RWPE1 (cell line): ENCODE measurements around the gene CYP19A1.

Experiments used
- CTCF ChIA-PET: fragments of 350-600 bp; sonication (Branson Sonifier 250); formaldehyde crosslinking; extraction: SDS; loops from one replicate; lab custom pipeline; 2021; lab: Yijun Ruan, JAX
- POLR2A ChIA-PET: fragments of 400-600 bp; formaldehyde crosslinking; extraction: SDS; loops from one replicate; lab custom pipeline; 2020; ENCODE audit warnings: antibody characterized with exemption; ENCODE audit not compliant: low non-redundant PET; lab: Yijun Ruan, JAX
- DNase-seq: peaks from one replicate; pipeline ENCODE4 v3.0.0; 2012; ENCODE audit warnings: low spot score
- H3K27ac ChIP-seq: fragments of 450-650 bp; 2 replicates; pipeline ENCODE4 v1.5.1; 2017
- CTCF ChIP-seq: fragments of 450-650 bp; conservative IDR thresholded peaks from 2 replicates; pipeline ENCODE4 v1.5.1; 2017; ENCODE audit warnings: low read depth, mild to moderate bottlenecking

CYP19A1 gene

DNA sequence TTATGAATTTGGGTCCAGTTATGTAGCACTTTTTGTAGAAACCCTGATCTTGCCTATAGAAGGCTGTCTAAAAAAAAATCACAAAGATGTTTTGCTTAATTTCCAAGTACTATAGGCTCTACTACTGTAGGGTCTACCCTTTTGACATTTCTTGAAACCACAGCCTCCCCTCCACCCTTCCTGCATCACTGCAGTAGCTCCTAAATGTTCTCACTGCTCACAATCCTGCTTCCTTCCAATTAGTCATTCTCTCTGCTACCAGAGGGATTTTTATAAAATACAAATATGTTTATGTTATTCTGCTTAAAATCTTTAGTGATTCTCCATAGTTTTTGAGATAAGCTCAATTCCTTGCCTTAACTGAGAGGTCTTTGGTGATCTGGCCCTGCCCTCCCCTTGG, 114.0 kb downstream of the CYP19A1 start:
- CTCF ChIA-PET, result no interaction called here
- TF ChIP-seq CTCF, result no peak
- POLR2A ChIA-PET, result no interaction called here
- H3K27ac ChIP-seq, result no peak overlapping the region
- no peak for DNase-seq

- ChIA-PET CTCF (no interaction called here), POLR2A (no interaction called here)
- no peak for DNase-seq
- no peak overlapping the region for H3K27ac ChIP-seq
- no peak for TF ChIP-seq CTCF
Measured at GRCh38 chr15:51223771-51224229, 114.6 kb downstream of the CYP19A1 start.

- TF ChIP-seq CTCF, result no peak
- H3K27ac ChIP-seq, result no peak overlapping the region
- no peak for DNase-seq
- ChIA-PET CTCF (no interaction called here), POLR2A (no interaction called here)
Measured at GRCh38 chr15:51218299-51218938, 120.0 kb downstream of the CYP19A1 start.

- no peak for TF ChIP-seq CTCF
- no peak overlapping the region for H3K27ac ChIP-seq
- POLR2A ChIA-PET, result no interaction called here
- DNase-seq, result no peak
- CTCF ChIA-PET, result no interaction called here
Measured at GRCh38 chr15:51212909-51213308, 125.5 kb downstream of the CYP19A1 start.

- CTCF ChIA-PET, result no interaction called here
Measured at GRCh38 chr15:51212239-51212638, 126.2 kb downstream of the CYP19A1 start.

More at GRCh38 chr15:51212239-51212638, 126.2 kb downstream of the CYP19A1 start:
- H3K27ac ChIP-seq, result no peak overlapping the region
- POLR2A ChIA-PET, result no interaction called here
- no peak for TF ChIP-seq CTCF
- DNase-seq, result no peak
